ENCODE data around the gene UNC45A. TPM values are rescaled to one million over a fixed set of nuclear protein-coding genes. Genes with fewer than 3 reads are reported as not detected.

The UNC45A gene
- total and polyA plus RNA-seq, 2 of the 8 experiments (the other 6 are each of a cell fraction or from before 2014, with no cell fraction given): 74.1 to 84.2 TPM

DNA sequence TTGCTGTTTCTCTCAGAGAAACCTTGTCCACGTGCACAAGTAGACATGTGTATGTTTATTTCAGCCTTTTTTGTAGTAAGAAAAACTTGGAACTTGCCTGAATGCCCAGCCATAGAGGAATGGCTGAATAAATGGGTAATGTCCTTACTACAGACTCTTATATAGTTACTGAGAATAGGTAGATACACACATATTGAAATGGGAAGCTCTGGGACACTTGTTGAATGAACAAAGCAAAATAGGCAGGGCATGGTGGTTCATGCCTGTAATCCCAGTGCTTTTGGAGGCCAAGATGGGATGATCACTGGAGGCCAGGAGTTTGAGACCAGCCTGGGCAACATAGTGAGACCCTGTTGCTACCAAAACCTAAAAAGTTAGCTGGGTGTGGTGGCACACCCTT is 1.7 kb downstream of the UNC45A start:
- Histone ChIP-seq H3K4me1 (replicated peaks in 1 of 4; ENCODE audit: control insufficient read depth in 3 of 4, insufficient read depth in 4 of 4, low read length in 3 of 4) (peaks cover 0 to 11% (median 6%) of the 10 kb centered on the region in 4 experiments; a peak in 6 of 7 replicates), H3K56ac (replicated peaks; ENCODE audit: insufficient read length, low read depth, low read length) (no peak overlapping the region), H2AFZ (ENCODE audit: low read length) (no peak overlapping the region), H3K23me2 (ENCODE audit: low read depth, low read length) (peaks cover 11% of the 10 kb centered on the region; the same call in 1 of the 2 replicates), H3K9ac (replicated peaks in 1 of 4; ENCODE audit: extremely low read depth in 1 of 4, low read depth in 3 of 4, low read length in 3 of 4) (no peak overlapping the region), H3K4me2 (ENCODE audit: insufficient read depth in 1 of 2, low read depth in 2 of 2, low read length in 2 of 2) (no peak overlapping the region), H3K36me3 (ENCODE audit: control insufficient read depth in 2 of 4, insufficient read depth in 4 of 4, low read length in 3 of 4) (peaks cover 2 to 31% (median 18%) of the 10 kb centered on the region in 4 experiments; a peak in 7 of 8 replicates), H4K91ac (replicated peaks; ENCODE audit: insufficient read length, low read length) (no peak overlapping the region), H3K23ac (ENCODE audit: insufficient read length) (no peak overlapping the region), H3K79me1 (ENCODE audit: low read depth, low read length) (no peaks in the 10 kb centered on the region), H4K20me1 (replicated peaks in 1 of 2; ENCODE audit: control insufficient read depth in 1 of 2, insufficient read depth in 2 of 2, low read length in 2 of 2) (peaks cover 0 to 4% of the 10 kb centered on the region in 2 experiments), H3K79me2 (ENCODE audit: control insufficient read depth in 1 of 2, insufficient read depth in 2 of 2, low read length in 2 of 2) (no peaks in the 10 kb centered on the region), H4K5ac (ENCODE audit: insufficient read length, low read depth, low read length) (no peak overlapping the region), H2BK120ac (replicated peaks; ENCODE audit: low read depth, low read length) (no peak overlapping the region), H3K9me3 (ENCODE audit: insufficient read depth in 2 of 2, low read depth in 1 of 2, low read length in 1 of 2) (no peaks in the 10 kb centered on the region), H3K18ac (ENCODE audit: extremely low read depth, low read length) (no peak overlapping the region), H4K8ac (ENCODE audit: extremely low read depth, insufficient read depth, low read length) (no peak overlapping the region), H2AK5ac (ENCODE audit: low read depth, low read length) (no peak overlapping the region), H2BK12ac (ENCODE audit: low read depth, low read length) (no peak overlapping the region), H3K27me3 (replicated peaks in 1 of 4; ENCODE audit: control insufficient read depth in 3 of 4, extremely low read depth in 1 of 4, insufficient read depth in 3 of 4, low read length in 3 of 4) (0 out of 7 replicates have a peak, but pooled peaks cover 0 to 4% (median 0%) of the 10 kb centered on the region in 4 experiments), H3K4me3 (ENCODE audit: extremely low read depth in 1 of 4, insufficient read depth in 2 of 4, low read depth in 3 of 4, low read length in 4 of 4) (no peak overlapping the region), H2BK15ac (ENCODE audit: low read length) (no peak overlapping the region), H3K27ac (ENCODE audit: low read depth, low read length) (no peak overlapping the region), H2BK5ac (ENCODE audit: low read depth, low read length) (no peak overlapping the region), H2BK20ac (ENCODE audit: low read length) (no peak overlapping the region), H3K4ac (replicated peaks; ENCODE audit: insufficient read length, low read depth, low read length) (no peak overlapping the region), H3K14ac (ENCODE audit: insufficient read length) (no peak overlapping the region)
- 95% methylated on average over 1 of the region's 1 CpG; no CpG with 5 or more reads in 1 of the 2 experiments for WGBS, 2 experiments (ENCODE audit: extremely low coverage in 1 of 2, insufficient coverage in 1 of 2, insufficient read length in 1 of 2, insufficient replicate concordance in 2 of 2, low coverage in 1 of 2, low lambda C conversion rate in 2 of 2, missing lambda C conversion rate in 1 of 2)
- ChIA-PET POLR2A (ENCODE audit: partially characterized antibody) (interaction anchor here (0.7 kb wide), 1 partner anchor 18 kb away, joined by 3 read pairs; the partner anchor contains the start of gene RCCD1), CTCF (ENCODE audit: partially characterized antibody) (interaction anchor here (0.9 to 20.7 kb wide), 8 partner anchors 8 to 120 kb away, joined by 3 to 306 read pairs (median 38); partner anchors contain the start of genes FES, MAN2A2 and RCCD1)
- DNase-seq (ENCODE audit: low read depth in 1 of 2, low spot score in 2 of 2) (no peak), FAIRE-seq (no peak)
- TF ChIP-seq RAD21 (IDR thresholded peaks at IDR 0.05 in 1 of 2, conservative IDR thresholded peaks at IDR 0.05 in 1 of 2; ENCODE audit: low read depth in 2 of 2, low read length in 2 of 2): no peak
- TF ChIP-seq SAP30 (IDR thresholded peaks at IDR 0.05; ENCODE audit: insufficient read depth, insufficient replicate concordance, low read length): no peak
- TF ChIP-seq TCF12 (IDR thresholded peaks at IDR 0.05; ENCODE audit: low read depth, low read length): no peak
- no peak for TF ChIP-seq JUND (IDR thresholded peaks at IDR 0.05; ENCODE audit: low read length)
- TF ChIP-seq HDAC6 (IDR thresholded peaks at IDR 0.05; ENCODE audit: low read depth, low read length): no peak
- TF ChIP-seq GABPA (IDR thresholded peaks at IDR 0.05; ENCODE audit: borderline replicate concordance, insufficient read depth, low read length): no peak
- no peak for TF ChIP-seq RXRA (IDR thresholded peaks at IDR 0.05; ENCODE audit: insufficient read depth, low read depth, low read length)
